Fibroblast of villous mesenchyme (primary cell): ENCODE measurements around the gene UBE2V1. TPM values are rescaled to one million over a fixed set of nuclear protein-coding genes. Genes with fewer than 3 reads are reported as not detected.
"Not testable (repeated sequence)": the region's sequence is repeated elsewhere in the genome, so short reads cannot be mapped to it uniquely, and the experiment has no call there.

Source experiments
- DNase-seq: peaks from one replicate; pipeline ENCODE4 v3.0.0-alpha.2; 2010; ENCODE audit warnings: low read depth
- H3K4me3 ChIP-seq: 2 replicates; pipeline ENCODE4 v1.5.1; 2011; ENCODE audit warnings: low read depth, mild to moderate bottlenecking, low read length
- CTCF ChIP-seq: IDR thresholded peaks from 2 replicates; pipeline ENCODE4 v1.5.1; 2012; ENCODE audit warnings: low read depth, mild to moderate bottlenecking, low read length; ENCODE audit not compliant: insufficient read depth
- total RNA-seq: library from RNA; depleted of rRNA; stranded (reverse); fragments of >200 nt; gene quantifications from 2 replicates; pipeline ENCODE4 v1.2.3, GENCODE V29; 2012

UBE2V1 gene
- total RNA-seq, 1 donor: 88.1 TPM

- no peak for TF ChIP-seq CTCF
- no peak overlapping the region for H3K4me3 ChIP-seq
- DNase-seq: peak; percentile 48
These were observed 24.1 kb upstream of the UBE2V1 start for GRCh38 chr20:50136822-50137599.

GRCh38 chr20:50135157-50135556 lies 22.2 kb upstream of the UBE2V1 start:
- not testable (repeated sequence) for H3K4me3 ChIP-seq, DNase-seq

- DNase-seq: no peak
- TF ChIP-seq CTCF: peak; percentile 25
- no peak overlapping the region for H3K4me3 ChIP-seq
These were observed 20.7 kb upstream of the UBE2V1 start for GRCh38 chr20:50133474-50134217.

GRCh38 chr20:50133041-50133440 lies 20.1 kb upstream of the UBE2V1 start:
- DNase-seq: no peak
- TF ChIP-seq CTCF: no peak
- H3K4me3 ChIP-seq: no peak overlapping the region

- no peak overlapping the region for H3K4me3 ChIP-seq
- no peak for DNase-seq
- TF ChIP-seq CTCF: no peak
These were observed 18.0 kb upstream of the UBE2V1 start for GRCh38 chr20:50130995-50131394.

GRCh38 chr20:50130356-50130723 lies 17.4 kb upstream of the UBE2V1 start:
- TF ChIP-seq CTCF: no peak
- H3K4me3 ChIP-seq: no peak overlapping the region
- no peak for DNase-seq

GRCh38 chr20:50129662-50130355 lies 16.9 kb upstream of the UBE2V1 start:
- H3K4me3 ChIP-seq: no peak overlapping the region
- TF ChIP-seq CTCF: no peak
- DNase-seq: no peak
